Stomach (tissue), 9 donors: Measurements from ENCODE around the gene GNAS-AS1. TPM values are rescaled to one million over a fixed set of nuclear protein-coding genes. Genes with fewer than 3 reads are reported as not detected.

ENCODE experiments used
- DNase-seq, 2 donors: peaks; one replicate each; pipeline versions ENCODE4 v3.0.0 to v3.0.0-alpha.2; 2013 to 2019
- H3K27ac ChIP-seq, 5 donors: fragments of 200-600 bp in 4 of 5; sonication (generic) in 4 of 5; one replicate each; pipeline ENCODE4 v1.5.1; 2013 to 2019; ENCODE audit warnings: mild to moderate bottlenecking in 1 of 5, moderate library complexity in 1 of 5
- H3K27me3 ChIP-seq, 3 donors: fragments of 200-600 bp; sonication (generic); one replicate each; pipeline ENCODE4 v1.5.1; 2017 to 2019; ENCODE audit warnings: mixed run types in 1 of 3
- H3K36me3 ChIP-seq, 4 donors: fragments of 200-600 bp; sonication (generic); 1 replicate in 3 of 4; 2 replicates in 1 of 4; pipeline ENCODE4 v1.5.1; 2016 to 2019
- H3K4me1 ChIP-seq, 4 donors: fragments of 200-600 bp; sonication (generic); one replicate each; pipeline ENCODE4 v1.5.1; 2016 to 2019
- H3K4me3 ChIP-seq, 4 donors: fragments of 200-600 bp; sonication (generic) in 3 of 4; one replicate each; pipeline ENCODE4 v1.5.1; 2016 to 2019; ENCODE audit warnings: mild to moderate bottlenecking in 1 of 4
- H3K9me3 ChIP-seq, 4 donors: fragments of 200-600 bp; sonication (generic); one replicate each; pipeline ENCODE4 v1.5.1; 2016 to 2019
- EP300 ChIP-seq: sonication (generic); formaldehyde crosslinking; IDR thresholded peaks from one replicate; pipeline ENCODE4 v1.6.1; 2017; ENCODE audit warnings: antibody characterized with exemption
- POLR2A ChIP-seq, 4 donors: fragments of 450-650 bp; IDR thresholded peaks; one replicate each; pipeline ENCODE4 v1.6.1; 2016; ENCODE audit warnings: antibody characterized with exemption in 4 of 4, control low read depth in 2 of 4, mild to moderate bottlenecking in 1 of 4, moderate library complexity in 1 of 4
- POLR2AphosphoS5 ChIP-seq, 3 donors: sonication (generic); formaldehyde crosslinking; IDR thresholded peaks; one replicate each; pipeline ENCODE4 v1.6.1; 2016; ENCODE audit warnings: antibody characterized with exemption in 3 of 3
- WGBS, 5 donors: extraction: QIAGEN DNeasy Blood & Tissue Kit in 3 of 5; methylation state at CpG; one replicate each; pipeline versions ENCODE4 v1.1.5 to v1.1.7; 2013 to 2018; 5-methylcytosine and 5-hydroxymethylcytosine counted together
- intact Hi-C: fragments of 100-400 bp; cut with DNase I; formaldehyde crosslinking; loops from one replicate; pipeline ENCODE4 v1.15.1; 2023; ENCODE audit warnings: low total_unique reads
- polyA plus RNA-seq, 3 donors: library from polyadenylated mRNA; stranded (reverse); fragments of 200-250 nt; gene quantifications; one replicate each; pipeline ENCODE4 v1.2.3, GENCODE V29; 2013
- total RNA-seq, 5 donors: library from RNA; depleted of rRNA; stranded (reverse); fragments of >200 nt; gene quantifications; one replicate each; pipeline versions ENCODE4 v1.1.0 to v1.2.3, GENCODE V29; 2014 to 2016
- TF ChIP-seq, protein P1 (sequence below), 7 experiments: fragments of 450-650 bp in 4 of 7; fragments of 200-600 bp in 3 of 7; sonication (generic) in 3 of 7; IDR thresholded peaks; one replicate each; pipeline ENCODE4 v1.5.1; 2016 to 2019; ENCODE audit warnings: antibody characterized with exemption in 7 of 7, control low read depth in 2 of 7, mild to moderate bottlenecking in 1 of 7
- donor health status: healthy with polysubstance abuse.
- donor health status: Bipolar disorder and iron deficiency.
- donor health status: healthy.

GNAS-AS1 gene
- total and polyA plus RNA-seq, 8 donors = 0.15 to 45.5 (median 1.8) TPM; not detected in 4

DNA sequence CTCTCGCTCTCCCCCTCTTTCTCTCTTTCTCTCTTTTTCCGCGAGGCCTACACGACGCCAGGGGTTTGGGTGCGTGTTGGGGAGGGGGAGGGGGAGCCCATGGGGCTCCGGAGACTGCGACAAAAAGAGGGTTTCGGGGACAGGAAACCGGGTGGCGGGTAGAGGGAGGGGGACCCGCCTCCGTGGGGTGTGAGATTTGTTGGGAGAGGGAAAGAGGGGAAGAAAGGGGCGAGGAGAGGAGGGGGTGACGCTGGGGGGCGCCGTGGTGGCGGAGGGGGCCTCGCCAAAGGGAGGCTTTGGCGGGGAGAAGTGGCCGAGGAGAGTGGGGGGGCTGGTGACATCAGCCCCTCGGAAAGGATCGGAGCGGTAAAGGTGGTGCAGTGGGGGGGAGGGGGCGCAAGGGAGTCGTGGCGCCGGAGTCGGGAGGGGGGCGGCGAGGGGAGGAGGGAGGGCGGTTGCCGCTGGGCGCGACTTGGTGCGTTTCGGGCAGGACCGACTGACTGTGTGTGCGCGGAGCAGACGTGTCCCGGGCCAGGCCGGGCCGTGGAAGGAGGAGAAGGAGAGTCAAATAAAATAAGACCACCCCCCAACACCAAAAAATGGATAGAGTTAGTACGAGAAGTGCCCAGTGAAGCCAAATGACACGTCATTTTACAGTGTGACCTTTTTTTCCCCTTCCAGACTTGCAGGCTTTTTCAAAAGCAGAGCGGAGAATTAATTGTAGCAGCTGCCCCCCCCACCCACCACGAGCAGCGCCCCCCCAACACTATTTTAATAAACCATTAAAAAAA is 41.6 kb upstream of the GNAS-AS1 start:
- TF ChIP-seq POLR2AphosphoS5 (IDR thresholded peaks at IDR 0.05) (no peak), EP300 (no peak), POLR2A (IDR thresholded peaks at IDR 0.05) (no peak)
- TF ChIP-seq, protein P1, sequence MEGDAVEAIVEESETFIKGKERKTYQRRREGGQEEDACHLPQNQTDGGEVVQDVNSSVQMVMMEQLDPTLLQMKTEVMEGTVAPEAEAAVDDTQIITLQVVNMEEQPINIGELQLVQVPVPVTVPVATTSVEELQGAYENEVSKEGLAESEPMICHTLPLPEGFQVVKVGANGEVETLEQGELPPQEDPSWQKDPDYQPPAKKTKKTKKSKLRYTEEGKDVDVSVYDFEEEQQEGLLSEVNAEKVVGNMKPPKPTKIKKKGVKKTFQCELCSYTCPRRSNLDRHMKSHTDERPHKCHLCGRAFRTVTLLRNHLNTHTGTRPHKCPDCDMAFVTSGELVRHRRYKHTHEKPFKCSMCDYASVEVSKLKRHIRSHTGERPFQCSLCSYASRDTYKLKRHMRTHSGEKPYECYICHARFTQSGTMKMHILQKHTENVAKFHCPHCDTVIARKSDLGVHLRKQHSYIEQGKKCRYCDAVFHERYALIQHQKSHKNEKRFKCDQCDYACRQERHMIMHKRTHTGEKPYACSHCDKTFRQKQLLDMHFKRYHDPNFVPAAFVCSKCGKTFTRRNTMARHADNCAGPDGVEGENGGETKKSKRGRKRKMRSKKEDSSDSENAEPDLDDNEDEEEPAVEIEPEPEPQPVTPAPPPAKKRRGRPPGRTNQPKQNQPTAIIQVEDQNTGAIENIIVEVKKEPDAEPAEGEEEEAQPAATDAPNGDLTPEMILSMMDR (IDR thresholded peaks at IDR 0.05) = no peak
- intact Hi-C loops = no loop called here
- WGBS, 5 donors = 0 to 1% (median 1%) methylated on average over 42 to 49 of the region's 49 CpGs

DNA sequence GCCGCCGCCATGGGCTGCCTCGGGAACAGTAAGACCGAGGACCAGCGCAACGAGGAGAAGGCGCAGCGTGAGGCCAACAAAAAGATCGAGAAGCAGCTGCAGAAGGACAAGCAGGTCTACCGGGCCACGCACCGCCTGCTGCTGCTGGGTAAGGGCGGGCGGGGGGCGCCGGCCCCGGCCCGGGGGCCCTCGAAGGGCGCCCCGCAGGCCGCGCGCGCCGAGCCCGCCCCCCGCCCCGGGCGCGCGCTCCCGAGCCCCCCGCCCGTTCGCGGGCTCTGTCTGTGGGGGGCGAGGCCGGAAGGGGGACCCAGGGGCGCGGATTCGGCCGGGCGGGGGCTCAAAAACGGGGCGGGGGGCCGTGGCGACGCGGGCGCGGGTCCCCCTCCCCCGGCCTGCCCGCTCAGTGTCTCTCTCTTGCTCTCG is 41.0 kb upstream of the GNAS-AS1 start:
- Histone ChIP-seq H3K27ac (peak overlapping the region; percentile 98 to 100 (median 99)), H3K27me3 (no peaks in the 10 kb centered on the region), H3K36me3 (peaks cover 0 to 10% (median 5%) of the 10 kb centered on the region in 4 donors), H3K4me3 (peak overlapping the region; percentile 68 to 89 (median 81)), H3K4me1 (peaks cover 37 to 50% (median 45%) of the 10 kb centered on the region in 4 donors), H3K9me3 (no peaks in the 10 kb centered on the region)
- WGBS, 5 donors = 0 to 2% (median 1%) methylated on average over 4 to 54 of the region's 55 CpGs
- peak; percentile 37 to 86 for DNase-seq
- intact Hi-C loops = no loop called here
- TF ChIP-seq EP300 (no peak), POLR2AphosphoS5 (IDR thresholded peaks at IDR 0.05) (no peak), POLR2A (IDR thresholded peaks at IDR 0.05) (no peak)
- TF ChIP-seq, protein P1 (IDR thresholded peaks at IDR 0.05) = no peak

More for the DNA sequence above, 41.6 kb upstream of the GNAS-AS1 start:
- Histone ChIP-seq H3K27ac (peak overlapping the region; percentile 98 to 100 (median 99)), H3K9me3 (no peaks in the 10 kb centered on the region), H3K4me1 (peaks cover 40 to 56% (median 51%) of the 10 kb centered on the region in 4 donors), H3K4me3 (peak overlapping the region; percentile 68 to 89 (median 81)), H3K27me3 (no peaks in the 10 kb centered on the region), H3K36me3 (peaks cover 0 to 16% (median 8%) of the 10 kb centered on the region in 4 donors)
- DNase-seq = peak; percentile 67 to 94

DNA sequence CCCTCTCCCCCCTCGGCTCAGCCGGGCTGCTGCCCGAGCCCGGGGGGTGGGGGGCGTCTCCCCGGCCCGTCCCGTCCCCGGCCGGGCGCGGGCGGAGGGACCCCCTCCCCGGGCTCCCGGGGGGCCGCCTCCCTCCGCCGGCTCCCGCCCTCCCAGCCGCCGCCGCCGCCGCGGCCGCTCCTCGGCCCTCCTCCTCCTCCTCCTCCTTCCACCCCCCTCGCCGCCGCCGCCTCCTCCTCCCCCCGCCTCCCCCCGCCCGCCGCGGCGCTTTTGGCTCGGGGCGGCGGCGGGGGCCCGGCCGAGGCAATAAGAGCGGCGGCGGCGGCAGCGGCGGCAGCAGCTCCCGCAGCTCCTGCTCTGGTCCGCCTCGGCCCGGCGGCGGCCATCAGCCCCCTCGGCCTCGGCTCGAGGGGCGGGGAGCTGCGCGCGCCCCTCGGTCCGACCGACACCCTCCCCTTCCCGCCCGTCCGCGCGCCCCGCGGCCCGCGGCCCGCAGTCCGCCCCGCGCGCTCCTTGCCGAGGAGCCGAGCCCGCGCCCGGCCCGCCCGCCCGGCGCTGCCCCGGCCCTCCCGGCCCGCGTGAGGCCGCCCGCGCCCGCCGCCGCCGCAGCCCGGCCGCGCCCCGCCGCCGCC is 40.5 kb upstream of the GNAS-AS1 start:
- WGBS, 5 donors = 0 to 1% (median 1%) methylated on average over 8 to 99 of the region's 105 CpGs; no CpG with 5 or more reads in 1 of the 5 donors
- Histone ChIP-seq H3K4me1 (peaks cover 34 to 44% (median 40%) of the 10 kb centered on the region in 4 donors), H3K27ac (peak overlapping the region; percentile 98 to 100 (median 99)), H3K36me3 (peaks cover 0 to 5% (median 2%) of the 10 kb centered on the region in 4 donors), H3K4me3 (peak overlapping the region; percentile 68 to 89 (median 81)), H3K27me3 (no peaks in the 10 kb centered on the region), H3K9me3 (no peaks in the 10 kb centered on the region)
- TF ChIP-seq POLR2AphosphoS5 (IDR thresholded peaks at IDR 0.05) = peak in 2 of 3 donors; percentile 71 to 85
- no peak for TF ChIP-seq EP300
- peak in 1 of 2 donors; percentile 83 for DNase-seq
- intact Hi-C loops = no loop called here

DNA sequence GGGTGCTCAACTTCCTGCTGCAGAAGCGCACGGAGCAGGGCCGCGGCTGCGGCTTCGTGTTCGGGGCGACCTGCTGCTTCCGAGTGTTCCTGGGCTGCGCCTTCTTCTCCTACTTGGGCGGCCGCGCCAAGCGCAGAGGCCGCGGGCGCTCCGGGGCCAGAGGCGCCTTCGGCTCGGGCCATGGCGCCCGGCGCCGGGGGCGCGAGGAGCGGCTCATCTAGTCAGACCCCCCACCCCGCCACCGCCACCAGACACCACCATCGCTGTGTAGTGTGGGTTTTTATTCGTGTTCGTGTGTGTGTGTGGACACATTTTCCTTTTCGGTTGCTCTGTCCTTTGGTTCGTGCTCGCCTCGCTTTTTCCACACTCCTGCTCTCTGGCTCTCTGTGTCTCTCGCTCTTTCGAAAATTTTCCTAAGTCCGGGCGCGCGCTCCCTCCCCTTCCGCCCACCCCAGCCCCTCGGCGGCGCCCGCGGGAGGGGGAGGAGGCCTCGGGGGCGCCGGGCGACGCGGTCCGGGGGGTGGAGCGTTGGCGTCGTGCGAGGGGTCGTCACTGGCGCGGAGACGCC is 39.9 kb upstream of the GNAS-AS1 start:
- peaks cover 28 to 38% (median 34%) of the 10 kb centered on the region in 4 donors for H3K4me1 ChIP-seq
- DNase-seq = peak; percentile 67 to 97
- peak overlapping the region; percentile 68 to 89 (median 81) for H3K4me3 ChIP-seq
- H3K36me3 ChIP-seq = no peaks in the 10 kb centered on the region
- 0% methylated on average over 38 to 63 of the region's 64 CpGs for WGBS, 5 donors
- no peaks in the 10 kb centered on the region for H3K27me3 ChIP-seq
- H3K27ac ChIP-seq = peak overlapping the region; percentile 98 to 100 (median 99)
- intact Hi-C loops = no loop called here
- TF ChIP-seq POLR2AphosphoS5 (IDR thresholded peaks at IDR 0.05) (peak; percentile 28 to 50 (median 50)), EP300 (no peak), POLR2A (IDR thresholded peaks at IDR 0.05) (no peak)
- H3K9me3 ChIP-seq = no peaks in the 10 kb centered on the region
